GM12878 (cell line): ENCODE measurements around the gene PALLD. TPM values are rescaled to one million over a fixed set of nuclear protein-coding genes. Genes with fewer than 3 reads are reported as not detected.

Experiments used
- ATAC-seq: fragments of 200-7000 bp; cut with Tn5 transposase; 3 replicates; pipeline ENCODE4 v1.9.1; 2020; ENCODE audit warnings: mild to moderate bottlenecking, moderate library complexity
- BruUV-seq: library from RNA; stranded (reverse); fragments of 400-500 nt; replicated peaks from 2 replicates; lab custom pipeline; 2021; lab: Mats Ljungman, UMichigan
- CTCF ChIA-PET: fragments of 300-600 bp; sonication (Branson Sonifier 250); formaldehyde crosslinking; extraction: SDS; loops from one replicate; lab custom pipeline; 2021; ENCODE audit warnings: inconsistent platforms; lab: Yijun Ruan, JAX
- POLR2A ChIA-PET: fragments of 350-600 bp; formaldehyde crosslinking; extraction: SDS; loops from one replicate; lab custom pipeline; 2021; ENCODE audit warnings: inconsistent platforms; lab: Charles Lee
- RAD21 ChIA-PET: fragments of 300-600 bp; sonication (Branson Sonifier 250); formaldehyde crosslinking; loops from one replicate; lab custom pipeline; 2023; ENCODE audit warnings: antibody characterized with exemption; ENCODE audit not compliant: unreplicated experiment; lab: Charles Lee
- SMC1A ChIA-PET: fragments of 300-600 bp; sonication (Branson Sonifier 250); formaldehyde crosslinking; loops from one replicate; lab custom pipeline; 2023; ENCODE audit not compliant: unreplicated experiment, uncharacterized antibody; lab: Charles Lee
- DNase-seq: peaks from one replicate; pipeline ENCODE4 v3.0.0-alpha.2; 2011; ENCODE audit warnings: low read depth, low spot score
- FAIRE-seq: peaks from 3 replicates; lab custom pipeline; 2011; peaks lifted over from hg19 to GRCh38; lab: Jason Lieb, UNC
- H2AFZ ChIP-seq: 2 replicates; pipeline ENCODE4 v1.6.0; 2011; ENCODE audit warnings: low read depth, low read length, control low read depth; ENCODE audit not compliant: control insufficient read depth
- H3K27ac ChIP-seq: 2 replicates; pipeline ENCODE4 v1.5.1; 2011; ENCODE audit warnings: control low read depth; ENCODE audit not compliant: control insufficient read depth, insufficient read depth
- H3K27me3 ChIP-seq, 2 experiments: replicated peaks in 1 of 2; 2 replicates each; pipeline versions ENCODE4 v1.6.0 to v1.6.1; 2011; ENCODE audit warnings: low read length in 1 of 2; ENCODE audit not compliant: control insufficient read depth in 2 of 2, insufficient read depth in 2 of 2
- H3K36me3 ChIP-seq, 2 experiments: 2 replicates each; pipeline ENCODE4 v1.5.1; 2011; ENCODE audit warnings: low read length in 1 of 2; ENCODE audit not compliant: control insufficient read depth in 2 of 2, insufficient read depth in 2 of 2
- H3K4me1 ChIP-seq: 2 replicates; pipeline ENCODE4 v1.6.1; 2011; ENCODE audit warnings: mild to moderate bottlenecking, low read length, moderate library complexity, mixed read lengths; ENCODE audit not compliant: control insufficient read depth, insufficient read depth
- H3K4me2 ChIP-seq: 2 replicates; pipeline ENCODE4 v1.6.0; 2011; ENCODE audit warnings: control low read depth; ENCODE audit not compliant: control insufficient read depth, insufficient read depth
- H3K4me3 ChIP-seq: fragments of 200-600 bp; sonication (generic); 2 replicates; pipeline ENCODE4 v1.5.1; 2016
- H3K79me2 ChIP-seq: 2 replicates; pipeline ENCODE4 v1.6.0; 2011; ENCODE audit warnings: low read length; ENCODE audit not compliant: control insufficient read depth, insufficient read depth
- H3K9ac ChIP-seq: 2 replicates; pipeline ENCODE4 v1.8.0; 2011; ENCODE audit warnings: low read length, control low read depth, mixed read lengths; ENCODE audit not compliant: control insufficient read depth, insufficient read depth
- H3K9me3 ChIP-seq: replicated peaks from 3 replicates; pipeline ENCODE4 v1.5.1; 2011; ENCODE audit warnings: mild to moderate bottlenecking, low read length; ENCODE audit not compliant: control insufficient read depth, insufficient read depth
- H4K20me1 ChIP-seq: 2 replicates; pipeline ENCODE4 v1.6.0; 2011; ENCODE audit not compliant: control insufficient read depth, insufficient read depth
- BCL3 ChIP-seq: IDR thresholded peaks from 2 replicates; pipeline ENCODE4 v1.6.1; 2011; ENCODE audit warnings: borderline replicate concordance, low read depth, mild to moderate bottlenecking, moderate library complexity, low read length; ENCODE audit not compliant: insufficient read depth, poor library complexity, severe bottlenecking
- BRCA1 ChIP-seq: IDR thresholded peaks from 2 replicates; pipeline ENCODE4 v1.6.1; 2011; ENCODE audit warnings: low read depth, low read length, improper control_type of control experiment
- HDAC6 ChIP-seq: fragments of 200-600 bp; sonication (generic); IDR thresholded peaks from one replicate; pipeline ENCODE4 v1.8.0; 2017; ENCODE audit warnings: antibody characterized with exemption; ENCODE audit not compliant: unreplicated experiment
- KAT2A ChIP-seq: conservative IDR thresholded peaks from 2 replicates; pipeline ENCODE4 v1.6.1; 2011; ENCODE audit warnings: low read depth, low read length; ENCODE audit not compliant: control insufficient read depth
- SPI1 ChIP-seq: IDR thresholded peaks from 2 replicates; pipeline ENCODE4 v1.6.1; 2011; ENCODE audit warnings: low read depth, mild to moderate bottlenecking, low read length, moderate library complexity, borderline replicate concordance; ENCODE audit not compliant: insufficient read depth
- SUZ12 ChIP-seq: fragments of 200-600 bp; sonication (generic); IDR thresholded peaks from one replicate; pipeline ENCODE4 v1.6.1; 2018; ENCODE audit warnings: antibody characterized with exemption, mild to moderate bottlenecking; ENCODE audit not compliant: unreplicated experiment
- ZBED1 ChIP-seq: IDR thresholded peaks from 2 replicates; pipeline ENCODE4 v1.6.1; 2016; ENCODE audit warnings: borderline replicate concordance
- ZBTB40 ChIP-seq: fragments of 450-650 bp; IDR thresholded peaks from 2 replicates; pipeline ENCODE4 v1.6.1; 2016; ENCODE audit warnings: mild to moderate bottlenecking, moderate library complexity, borderline replicate concordance
- ZNF207 ChIP-seq: fragments of 450-650 bp; IDR thresholded peaks from 2 replicates; pipeline ENCODE4 v1.6.1; 2014; ENCODE audit warnings: antibody characterized with exemption, mild to moderate bottlenecking, borderline replicate concordance
- WGBS: methylation state at CpG from one replicate; pipeline ENCODE4 v1.1.6; 2016; ENCODE audit warnings: low lambda C conversion rate; ENCODE audit not compliant: insufficient replicate concordance, insufficient coverage; ENCODE audit errors: missing lambda C conversion rate; 5-methylcytosine and 5-hydroxymethylcytosine counted together
- in situ Hi-C: fragments of 300-500 bp; cut with MboI; formaldehyde crosslinking; loops from 9 replicates; pipeline ENCODE4 v1.14.3; 2018; ENCODE audit warnings: mixed read lengths
- intact Hi-C: fragments of 100-400 bp; cut with micrococcal nuclease; formaldehyde crosslinking; loops from one replicate; pipeline ENCODE4 v1.14.2; 2022; ENCODE audit not compliant: unreplicated experiment
- polyA plus RNA-seq, 11 experiments: library from polyadenylated mRNA; depleted of rRNA in 4 of 11; unstranded in 6 of 11; stranded (reverse) in 5 of 11; fragments of >200 nt; fragmentation: Nextera tagmentation in 4 of 11; fragmentation: Illumina TruSeq in 1 of 11; extraction: Ambion mirVana in 4 of 11; extraction: Trizol in 1 of 11; gene quantifications; 1 replicate in 1 of 11; 2 replicates in 10 of 11; pipeline versions ENCODE4 v1.2.1 to v1.2.3, GENCODE V29; 2011 to 2016; ENCODE audit warnings: inconsistent platforms in 2 of 11, missing spikeins in 2 of 11, low read depth in 1 of 11
- total RNA-seq, 4 experiments: library from RNA; depleted of rRNA in 3 of 4; stranded (reverse); fragments of >200 nt in 3 of 4; fragmentation: Illumina TruSeq in 1 of 4; extraction: Trizol in 1 of 4; gene quantifications; 2 replicates each; pipeline versions ENCODE4 v1.2.1 to v1.2.3, GENCODE V29; 2013 to 2021
- TF ChIP-seq, protein P1 (sequence below): fragments of 450-650 bp; IDR thresholded peaks from 2 replicates; pipeline ENCODE4 v1.6.1; 2018; ENCODE audit warnings: mild to moderate bottlenecking, low read depth, moderate library complexity; ENCODE audit not compliant: partially characterized antibody
- TF ChIP-seq, protein P2 (sequence below): fragments of 150-350 bp; IDR thresholded peaks from 2 replicates; pipeline ENCODE4 v1.6.1; 2016; ENCODE audit warnings: low read depth, low read length

Gene PALLD
- total and polyA plus RNA-seq, 10 of the 15 experiments (the other 5 are each of a cell fraction or from before 2014, with no cell fraction given), result 1.0 to 7.7 (median 1.7) TPM

DNA sequence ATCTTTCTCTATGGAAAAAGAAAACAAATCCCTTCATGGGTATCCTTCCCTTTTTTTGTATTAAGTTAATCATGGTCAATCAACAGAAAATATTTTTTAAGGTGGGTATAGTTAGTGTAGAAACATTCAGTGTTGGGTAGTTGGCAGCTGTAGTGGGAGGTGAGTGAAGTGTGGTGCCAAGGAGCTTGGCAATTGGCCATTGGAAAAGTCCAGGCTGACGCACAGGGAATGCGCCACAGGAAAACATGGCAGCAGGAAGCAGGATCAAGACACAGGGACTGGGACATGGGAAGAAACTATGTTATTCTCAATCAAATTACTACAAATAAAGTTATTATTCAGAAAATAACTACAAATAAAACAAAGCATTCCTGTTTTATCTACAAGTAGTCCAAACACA, 20.0 kb downstream of the PALLD start:
- FAIRE-seq (no peak), DNase-seq (no peak), ATAC-seq (no peak)
- Histone ChIP-seq H3K27me3 (no peaks in the 10 kb centered on the region), H3K36me3 (no peaks in the 10 kb centered on the region), H3K9me3 (no peaks in the 10 kb centered on the region), H3K9ac (no peak overlapping the region), H3K79me2 (no peaks in the 10 kb centered on the region), H3K4me2 (no peak overlapping the region), H2AFZ (no peak overlapping the region), H4K20me1 (no peaks in the 10 kb centered on the region), H3K27ac (no peak overlapping the region), H3K4me1 (no peaks in the 10 kb centered on the region), H3K4me3 (no peak overlapping the region)
- no TSS peak for BruUV-seq
- in situ Hi-C loops (no loop called here), intact Hi-C loops (loop anchor here (5.0 kb wide), 1 partner anchor 970 kb away; no protein-coding TSS in a partner anchor)
- RAD21 ChIA-PET, result interaction anchor here (2.1 kb wide), 1 partner anchor 404 kb away, joined by 12 read pairs; no protein-coding TSS in a partner anchor
- CTCF ChIA-PET, result interaction anchor here (2.2 to 5.8 kb wide), 2 partner anchors 69 to 405 kb away, joined by 6 to 51 read pairs; no protein-coding TSS in a partner anchor
- SMC1A ChIA-PET, result interaction anchor here (1.1 to 1.6 kb wide), 2 partner anchors 30 to 54 kb away, joined by 3 read pairs; no protein-coding TSS in a partner anchor
- WGBS, result 88% methylated on average over 2 of the region's 2 CpGs
- POLR2A ChIA-PET, result no interaction called here
- no peak for TF ChIP-seq ZBTB40
- no peak for TF ChIP-seq BCL3
- TF ChIP-seq SUZ12, result no peak
- TF ChIP-seq SPI1, result no peak
- no peak for TF ChIP-seq HDAC6
- TF ChIP-seq, protein P1, sequence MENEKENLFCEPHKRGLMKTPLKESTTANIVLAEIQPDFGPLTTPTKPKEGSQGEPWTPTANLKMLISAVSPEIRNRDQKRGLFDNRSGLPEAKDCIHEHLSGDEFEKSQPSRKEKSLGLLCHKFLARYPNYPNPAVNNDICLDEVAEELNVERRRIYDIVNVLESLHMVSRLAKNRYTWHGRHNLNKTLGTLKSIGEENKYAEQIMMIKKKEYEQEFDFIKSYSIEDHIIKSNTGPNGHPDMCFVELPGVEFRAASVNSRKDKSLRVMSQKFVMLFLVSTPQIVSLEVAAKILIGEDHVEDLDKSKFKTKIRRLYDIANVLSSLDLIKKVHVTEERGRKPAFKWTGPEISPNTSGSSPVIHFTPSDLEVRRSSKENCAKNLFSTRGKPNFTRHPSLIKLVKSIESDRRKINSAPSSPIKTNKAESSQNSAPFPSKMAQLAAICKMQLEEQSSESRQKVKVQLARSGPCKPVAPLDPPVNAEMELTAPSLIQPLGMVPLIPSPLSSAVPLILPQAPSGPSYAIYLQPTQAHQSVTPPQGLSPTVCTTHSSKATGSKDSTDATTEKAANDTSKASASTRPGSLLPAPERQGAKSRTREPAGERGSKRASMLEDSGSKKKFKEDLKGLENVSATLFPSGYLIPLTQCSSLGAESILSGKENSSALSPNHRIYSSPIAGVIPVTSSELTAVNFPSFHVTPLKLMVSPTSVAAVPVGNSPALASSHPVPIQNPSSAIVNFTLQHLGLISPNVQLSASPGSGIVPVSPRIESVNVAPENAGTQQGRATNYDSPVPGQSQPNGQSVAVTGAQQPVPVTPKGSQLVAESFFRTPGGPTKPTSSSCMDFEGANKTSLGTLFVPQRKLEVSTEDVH, result no peak
- TF ChIP-seq, protein P2, sequence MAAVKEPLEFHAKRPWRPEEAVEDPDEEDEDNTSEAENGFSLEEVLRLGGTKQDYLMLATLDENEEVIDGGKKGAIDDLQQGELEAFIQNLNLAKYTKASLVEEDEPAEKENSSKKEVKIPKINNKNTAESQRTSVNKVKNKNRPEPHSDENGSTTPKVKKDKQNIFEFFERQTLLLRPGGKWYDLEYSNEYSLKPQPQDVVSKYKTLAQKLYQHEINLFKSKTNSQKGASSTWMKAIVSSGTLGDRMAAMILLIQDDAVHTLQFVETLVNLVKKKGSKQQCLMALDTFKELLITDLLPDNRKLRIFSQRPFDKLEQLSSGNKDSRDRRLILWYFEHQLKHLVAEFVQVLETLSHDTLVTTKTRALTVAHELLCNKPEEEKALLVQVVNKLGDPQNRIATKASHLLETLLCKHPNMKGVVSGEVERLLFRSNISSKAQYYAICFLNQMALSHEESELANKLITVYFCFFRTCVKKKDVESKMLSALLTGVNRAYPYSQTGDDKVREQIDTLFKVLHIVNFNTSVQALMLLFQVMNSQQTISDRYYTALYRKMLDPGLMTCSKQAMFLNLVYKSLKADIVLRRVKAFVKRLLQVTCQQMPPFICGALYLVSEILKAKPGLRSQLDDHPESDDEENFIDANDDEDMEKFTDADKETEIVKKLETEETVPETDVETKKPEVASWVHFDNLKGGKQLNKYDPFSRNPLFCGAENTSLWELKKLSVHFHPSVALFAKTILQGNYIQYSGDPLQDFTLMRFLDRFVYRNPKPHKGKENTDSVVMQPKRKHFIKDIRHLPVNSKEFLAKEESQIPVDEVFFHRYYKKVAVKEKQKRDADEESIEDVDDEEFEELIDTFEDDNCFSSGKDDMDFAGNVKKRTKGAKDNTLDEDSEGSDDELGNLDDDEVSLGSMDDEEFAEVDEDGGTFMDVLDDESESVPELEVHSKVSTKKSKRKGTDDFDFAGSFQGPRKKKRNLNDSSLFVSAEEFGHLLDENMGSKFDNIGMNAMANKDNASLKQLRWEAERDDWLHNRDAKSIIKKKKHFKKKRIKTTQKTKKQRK, result no peak
- TF ChIP-seq BRCA1, result no peak
- no peak for TF ChIP-seq KAT2A
- no peak for TF ChIP-seq ZNF207
- TF ChIP-seq ZBED1, result no peak
